GM23338 (cell line): Measurements from ENCODE around the gene NOVA2. TPM values are rescaled to one million over a fixed set of nuclear protein-coding genes. Genes with fewer than 3 reads are reported as not detected.

Experiments used
- ATAC-seq: fragments of 200-7000 bp; cut with Tn5 transposase; 3 replicates; pipeline ENCODE4 v1.9.1; 2020
- DNase-seq: peaks from one replicate; pipeline ENCODE4 v3.0.0-alpha.2; 2015; ENCODE audit warnings: low spot score
- H2AFZ ChIP-seq: fragments of 200-600 bp; sonication (generic); 2 replicates; pipeline ENCODE4 v1.8.0; 2016; ENCODE audit warnings: antibody characterized with exemption, mild to moderate bottlenecking, moderate library complexity
- H3F3A ChIP-seq: fragments of 200-600 bp; sonication (generic); replicated peaks from 2 replicates; pipeline ENCODE4 v1.8.0; 2017; ENCODE audit warnings: antibody characterized with exemption, mixed run types, low read depth
- H3K27ac ChIP-seq: fragments of 200-600 bp; sonication (generic); 2 replicates; pipeline ENCODE4 v1.6.1; 2016; ENCODE audit warnings: low read depth
- H3K27me3 ChIP-seq: fragments of 200-600 bp; sonication (generic); 2 replicates; pipeline ENCODE4 v1.8.0; 2016; ENCODE audit warnings: mild to moderate bottlenecking, mixed run types, moderate library complexity; ENCODE audit not compliant: insufficient read depth
- H3K36me3 ChIP-seq: fragments of 200-600 bp; sonication (generic); 2 replicates; pipeline ENCODE4 v1.8.0; 2016; ENCODE audit warnings: mild to moderate bottlenecking; ENCODE audit not compliant: insufficient read depth
- H3K4me1 ChIP-seq: fragments of 200-600 bp; sonication (generic); 2 replicates; pipeline ENCODE4 v1.8.0; 2016; ENCODE audit warnings: mild to moderate bottlenecking, moderate library complexity; ENCODE audit not compliant: insufficient read depth
- H3K4me2 ChIP-seq: fragments of 200-600 bp; sonication (generic); 2 replicates; pipeline ENCODE4 v1.7.1; 2017; ENCODE audit warnings: mixed run types
- H3K4me3 ChIP-seq: fragments of 200-600 bp; sonication (generic); 2 replicates; pipeline ENCODE4 v1.6.1; 2016; ENCODE audit warnings: mixed run types
- H3K79me2 ChIP-seq: fragments of 200-600 bp; sonication (generic); replicated peaks from 2 replicates; pipeline ENCODE4 v1.8.0; 2017; ENCODE audit warnings: mild to moderate bottlenecking; ENCODE audit not compliant: insufficient read depth
- H3K9me2 ChIP-seq: fragments of 200-600 bp; sonication (generic); 2 replicates; pipeline ENCODE4 v1.8.0; 2017; ENCODE audit not compliant: insufficient read depth
- H4K20me1 ChIP-seq: fragments of 200-600 bp; sonication (generic); replicated peaks from 2 replicates; pipeline ENCODE4 v1.8.0; 2017; ENCODE audit warnings: mild to moderate bottlenecking; ENCODE audit not compliant: insufficient read depth
- H3K27ac Mint-ChIP-seq: 2 replicates; pipeline ENCODE4 v1.8.0; 2020; ENCODE audit warnings: inconsistent platforms, mild to moderate bottlenecking, moderate library complexity, mixed read lengths
- H3K27me3 Mint-ChIP-seq: 3 replicates; pipeline ENCODE4 v1.8.0; 2022; ENCODE audit warnings: low read depth, mild to moderate bottlenecking, moderate library complexity, mixed read lengths, inconsistent platforms; ENCODE audit not compliant: insufficient read depth, poor library complexity
- H3K36me3 Mint-ChIP-seq: 3 replicates; pipeline ENCODE4 v1.8.0; 2021; ENCODE audit warnings: low read depth, mild to moderate bottlenecking, inconsistent platforms, moderate library complexity, mixed read lengths
- H3K4me1 Mint-ChIP-seq: 3 replicates; pipeline ENCODE4 v1.8.0; 2020; ENCODE audit warnings: mild to moderate bottlenecking, inconsistent platforms, mixed read lengths
- H3K4me3 Mint-ChIP-seq: 3 replicates; pipeline ENCODE4 v1.8.0; 2021; ENCODE audit warnings: moderate library complexity, mild to moderate bottlenecking, inconsistent platforms, mixed read lengths
- H3K9me3 Mint-ChIP-seq: 3 replicates; pipeline ENCODE4 v1.8.0; 2020; ENCODE audit warnings: moderate library complexity, mild to moderate bottlenecking, inconsistent platforms, mixed read lengths
- CTCF ChIP-seq, 2 experiments: fragments of 200-600 bp in 1 of 2; sonication (generic) in 1 of 2; conservative IDR thresholded peaks; 2 replicates each; pipeline versions ENCODE4 v1.5.1 to v1.6.1; 2016 to 2017; ENCODE audit warnings: antibody characterized with exemption in 2 of 2, low read depth in 2 of 2, mild to moderate bottlenecking in 2 of 2, moderate library complexity in 1 of 2
- EZH2 ChIP-seq: fragments of 200-600 bp; sonication (generic); IDR thresholded peaks from one replicate; pipeline ENCODE4 v1.8.0; 2017; ENCODE audit warnings: antibody characterized with exemption, mild to moderate bottlenecking, low read depth; ENCODE audit not compliant: unreplicated experiment
- EZH2phosphoT487 ChIP-seq: fragments of 200-600 bp; sonication (generic); IDR thresholded peaks from one replicate; pipeline ENCODE4 v1.8.1; 2018; ENCODE audit warnings: antibody characterized with exemption; ENCODE audit not compliant: unreplicated experiment
- JUNB ChIP-seq: IDR thresholded peaks from one replicate; pipeline ENCODE4 v1.6.1; 2016; ENCODE audit warnings: antibody characterized with exemption; ENCODE audit not compliant: unreplicated experiment
- ZNF331 ChIP-seq: fragments of 250-450 bp; sonication (Bioruptor Pico); IDR thresholded peaks from 2 replicates; pipeline ENCODE4 v1.5.0; 2020; ENCODE audit warnings: low read depth, mild to moderate bottlenecking, moderate library complexity
- ZNF462 ChIP-seq: fragments of 250-450 bp; sonication (Bioruptor Pico); IDR thresholded peaks from 2 replicates; pipeline ENCODE4 v1.5.0; 2020; ENCODE audit warnings: mild to moderate bottlenecking, moderate library complexity
- polyA plus RNA-seq: library from polyadenylated mRNA; unstranded; fragments of >200 nt; fragmentation: Nextera tagmentation; extraction: Ambion mirVana; gene quantifications from 2 replicates; pipeline ENCODE4 v1.2.1, GENCODE V29; 2016
- total RNA-seq: library from RNA; depleted of rRNA; stranded (reverse); fragments of >200 nt; shearing (Covaris generic); gene quantifications from 2 replicates; pipeline ENCODE4 v1.2.3, GENCODE V29; 2014
- TF ChIP-seq, protein P1 (sequence below): IDR thresholded peaks from one replicate; pipeline ENCODE4 v1.6.1; 2018; ENCODE audit warnings: antibody characterized with exemption; ENCODE audit not compliant: unreplicated experiment

The NOVA2 gene
- total and polyA plus RNA-seq, 2 experiments from 2014 or later: 5.1 to 13.7 TPM

- no peak for ATAC-seq
- Histone ChIP-seq H2AFZ (no peak overlapping the region), H3K27me3 (peaks cover 19% of the 10 kb centered on the region), H3K36me3 (no peaks in the 10 kb centered on the region), H3K79me2 (no peaks in the 10 kb centered on the region), H4K20me1 (no peaks in the 10 kb centered on the region), H3K4me2 (no peak overlapping the region), H3K4me1 (no peaks in the 10 kb centered on the region), H3K27ac (no peak overlapping the region), H3K4me3 (no peak overlapping the region), H3K9me2 (no peaks in the 10 kb centered on the region), H3F3A (peaks cover 8% of the 10 kb centered on the region; the same call in 1 of the 2 replicates)
- no peak overlapping the region; the same call in 2 of the 3 replicates for H3K4me3 Mint-ChIP-seq
- peaks cover 6% of the 10 kb centered on the region for H3K4me1 Mint-ChIP-seq
- no peaks in the 10 kb centered on the region for H3K36me3 Mint-ChIP-seq
- 0 out of 2 replicates have a peak overlapping the region, but pooled peaks have one; percentile 2 for H3K27ac Mint-ChIP-seq
- DNase-seq: no peak
- peaks cover 32% of the 10 kb centered on the region for H3K27me3 Mint-ChIP-seq
- H3K9me3 Mint-ChIP-seq: no peaks in the 10 kb centered on the region; the same call in 2 of the 3 replicates
- TF ChIP-seq ZNF331 (CRISPR knock-in tag): no peak
- no peak for TF ChIP-seq CTCF (conservative IDR thresholded peaks at IDR 0.05; ENCODE audit: low read depth in 2 of 2)
- TF ChIP-seq EZH2: no peak
- TF ChIP-seq ZNF462 (CRISPR knock-in tag): no peak
- TF ChIP-seq, protein P1, sequence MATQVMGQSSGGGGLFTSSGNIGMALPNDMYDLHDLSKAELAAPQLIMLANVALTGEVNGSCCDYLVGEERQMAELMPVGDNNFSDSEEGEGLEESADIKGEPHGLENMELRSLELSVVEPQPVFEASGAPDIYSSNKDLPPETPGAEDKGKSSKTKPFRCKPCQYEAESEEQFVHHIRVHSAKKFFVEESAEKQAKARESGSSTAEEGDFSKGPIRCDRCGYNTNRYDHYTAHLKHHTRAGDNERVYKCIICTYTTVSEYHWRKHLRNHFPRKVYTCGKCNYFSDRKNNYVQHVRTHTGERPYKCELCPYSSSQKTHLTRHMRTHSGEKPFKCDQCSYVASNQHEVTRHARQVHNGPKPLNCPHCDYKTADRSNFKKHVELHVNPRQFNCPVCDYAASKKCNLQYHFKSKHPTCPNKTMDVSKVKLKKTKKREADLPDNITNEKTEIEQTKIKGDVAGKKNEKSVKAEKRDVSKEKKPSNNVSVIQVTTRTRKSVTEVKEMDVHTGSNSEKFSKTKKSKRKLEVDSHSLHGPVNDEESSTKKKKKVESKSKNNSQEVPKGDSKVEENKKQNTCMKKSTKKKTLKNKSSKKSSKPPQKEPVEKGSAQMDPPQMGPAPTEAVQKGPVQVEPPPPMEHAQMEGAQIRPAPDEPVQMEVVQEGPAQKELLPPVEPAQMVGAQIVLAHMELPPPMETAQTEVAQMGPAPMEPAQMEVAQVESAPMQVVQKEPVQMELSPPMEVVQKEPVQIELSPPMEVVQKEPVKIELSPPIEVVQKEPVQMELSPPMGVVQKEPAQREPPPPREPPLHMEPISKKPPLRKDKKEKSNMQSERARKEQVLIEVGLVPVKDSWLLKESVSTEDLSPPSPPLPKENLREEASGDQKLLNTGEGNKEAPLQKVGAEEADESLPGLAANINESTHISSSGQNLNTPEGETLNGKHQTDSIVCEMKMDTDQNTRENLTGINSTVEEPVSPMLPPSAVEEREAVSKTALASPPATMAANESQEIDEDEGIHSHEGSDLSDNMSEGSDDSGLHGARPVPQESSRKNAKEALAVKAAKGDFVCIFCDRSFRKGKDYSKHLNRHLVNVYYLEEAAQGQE: no peak
- no peak for TF ChIP-seq EZH2phosphoT487
- TF ChIP-seq JUNB: no peak
Measured at GRCh38 chr19:45924891-45925447, 48.7 kb downstream of the NOVA2 start.
